Effector CD8-positive, alpha-beta T cell (primary cell): ENCODE results near the gene NDUFAF7.
"Not testable (repeated sequence)": the region's sequence is repeated elsewhere in the genome, so short reads cannot be mapped to it uniquely, and the experiment has no call there.

Experiments
- DNase-seq: peaks from one replicate; lab custom pipeline; 2025; lab: John Stamatoyannopoulos, UW

The NDUFAF7 gene

GRCh38 chr2:37215250-37215649, 16.2 kb upstream of the NDUFAF7 start:
- DNase-seq = no peak

DNA sequence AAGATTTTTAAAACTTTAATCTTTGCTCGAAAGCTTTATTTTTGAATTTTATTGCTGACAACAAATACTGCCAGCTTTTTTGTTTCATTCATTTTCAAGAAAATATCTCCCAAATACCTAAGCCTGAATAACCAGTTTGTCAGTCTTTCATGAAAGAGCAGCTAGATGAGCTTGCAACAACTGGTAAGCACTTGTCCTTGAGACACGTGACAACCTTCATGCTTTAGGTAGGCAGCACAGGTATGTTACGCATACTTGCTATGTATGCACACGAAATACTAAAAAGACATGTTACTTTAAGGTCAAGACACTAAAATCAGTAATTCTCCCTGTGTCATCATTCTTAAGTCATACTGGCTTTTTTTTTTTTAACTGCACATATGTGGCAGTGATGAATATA, 12.4 kb upstream of the NDUFAF7 start:
- no peak for DNase-seq

GRCh38 chr2:37223131-37223530, 8.3 kb upstream of the NDUFAF7 start:
- DNase-seq = no peak

- no peak for DNase-seq
Measured at GRCh38 chr2:37224063-37224462, 7.4 kb upstream of the NDUFAF7 start.

- not testable (repeated sequence) for DNase-seq
Measured at GRCh38 chr2:37225129-37225528, 6.3 kb upstream of the NDUFAF7 start.

DNA sequence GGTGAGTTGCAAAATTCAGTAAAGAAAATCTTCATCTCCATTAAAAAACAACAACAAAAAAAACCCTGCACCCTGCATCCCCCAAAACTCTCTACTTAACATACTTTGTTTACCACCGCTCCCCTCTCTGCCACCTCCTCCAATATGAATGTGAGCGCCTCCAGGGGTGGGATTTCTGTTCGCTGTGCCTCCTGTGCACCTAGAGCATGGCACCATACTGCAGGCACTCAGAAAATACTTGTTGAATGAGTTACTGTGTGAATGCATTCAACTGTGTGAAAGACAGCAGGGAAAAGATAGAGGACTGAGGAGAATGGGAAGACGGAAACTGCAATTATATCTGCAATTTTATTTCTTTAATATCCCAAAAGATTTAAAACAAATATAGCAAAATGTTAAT, 4.6 kb upstream of the NDUFAF7 start:
- DNase-seq = no peak

DNA sequence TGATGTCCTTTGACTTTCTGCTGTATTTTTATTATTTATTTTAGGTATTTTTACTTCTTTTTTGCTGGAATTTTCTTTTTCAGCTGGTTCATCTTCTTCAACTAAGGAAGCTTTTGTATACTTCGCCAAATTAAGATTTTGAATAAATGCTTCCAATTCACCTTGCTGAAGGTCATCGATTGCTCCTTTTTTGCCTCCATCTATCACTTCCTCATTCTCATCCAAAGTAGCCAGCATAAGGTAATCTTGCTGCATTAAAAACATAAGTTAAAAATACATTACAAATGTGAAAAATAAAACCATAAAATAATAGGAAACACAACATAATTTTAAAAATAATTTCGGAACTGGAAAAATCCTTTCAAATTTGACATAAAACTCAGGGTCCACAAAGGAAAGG, 2.7 kb upstream of the NDUFAF7 start:
- no peak for DNase-seq

GRCh38 chr2:37230581-37230980, 877 bp upstream of the NDUFAF7 start:
- no peak for DNase-seq

DNA sequence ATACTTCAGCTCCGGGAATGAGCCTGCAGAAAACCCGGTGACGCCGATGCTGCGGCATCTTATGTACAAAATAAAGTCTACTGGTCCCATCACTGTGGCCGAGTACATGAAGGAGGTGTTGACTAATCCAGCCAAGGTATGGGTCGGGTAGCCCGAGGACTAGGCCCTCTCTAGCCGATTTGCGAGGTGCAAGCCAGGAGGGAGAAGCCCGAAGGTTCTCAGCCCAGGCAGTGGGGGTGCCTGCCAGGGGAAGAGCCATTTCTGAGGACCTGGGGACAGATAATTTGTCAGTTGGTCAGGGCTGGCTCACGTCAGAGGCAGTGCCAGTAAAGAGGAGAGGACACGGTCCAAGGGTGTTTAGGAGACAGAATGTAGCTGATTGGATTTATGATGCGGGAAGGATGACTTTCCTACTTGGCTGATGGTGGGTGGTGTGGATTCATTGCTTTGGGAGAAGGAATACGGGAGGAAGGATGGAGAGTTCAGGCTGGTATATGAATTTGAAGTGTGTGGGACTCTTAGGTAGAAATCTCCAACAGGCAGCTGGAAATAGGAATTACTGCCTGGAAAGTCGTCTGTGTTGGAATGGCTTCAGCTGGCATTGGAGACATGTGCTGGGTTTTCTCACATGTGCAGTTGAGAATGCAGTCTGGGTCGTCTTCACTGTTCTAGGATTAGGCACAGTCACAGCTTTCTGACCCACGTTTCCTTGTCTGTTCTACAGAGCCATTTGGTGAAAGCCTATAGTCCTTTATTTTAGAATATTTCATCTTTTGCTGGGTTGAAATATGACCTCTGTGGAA, 874 bp downstream of the NDUFAF7 start:
- DNase-seq = no peak

- DNase-seq = no peak
Measured at GRCh38 chr2:37243435-37243834, 12.0 kb downstream of the NDUFAF7 start.

DNA sequence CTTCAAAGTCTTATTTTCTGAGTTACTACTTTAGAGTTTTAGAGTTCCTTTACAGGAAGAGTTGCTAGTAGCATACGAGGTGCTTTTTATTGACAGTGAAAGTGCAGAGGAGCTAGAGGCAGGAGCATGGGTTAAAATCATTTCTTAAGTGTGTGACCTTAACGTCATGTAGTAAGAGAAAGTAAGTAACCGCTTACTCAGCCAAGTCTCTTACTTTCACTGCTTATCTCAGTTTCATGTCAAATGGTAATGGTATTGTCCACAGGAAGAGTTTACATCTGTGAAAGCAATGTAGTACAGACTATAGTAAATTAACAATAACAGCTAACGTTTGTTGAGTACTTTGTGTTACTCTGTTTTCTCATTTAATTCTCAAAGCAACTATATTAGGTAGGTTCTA, 12.6 kb downstream of the NDUFAF7 start:
- DNase-seq = no peak

DNA sequence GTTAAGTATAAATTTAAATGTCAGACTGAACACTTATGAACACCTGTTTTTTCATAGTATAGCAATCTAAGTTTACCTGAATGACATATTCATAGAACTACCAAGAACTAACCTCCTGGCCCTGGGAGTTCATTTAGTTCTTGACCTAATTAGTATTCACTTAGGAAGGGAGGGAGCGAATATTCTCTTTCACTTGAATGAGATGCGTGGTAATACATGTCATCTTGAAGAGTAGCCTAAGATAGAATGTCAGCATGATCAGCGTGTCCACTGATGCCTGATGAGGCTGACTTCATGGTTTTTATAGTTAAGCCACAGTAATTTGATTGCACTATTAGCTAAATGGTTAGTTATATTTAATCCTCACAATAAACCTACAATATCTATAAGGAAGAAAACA, 13.3 kb downstream of the NDUFAF7 start:
- DNase-seq = no peak

DNA sequence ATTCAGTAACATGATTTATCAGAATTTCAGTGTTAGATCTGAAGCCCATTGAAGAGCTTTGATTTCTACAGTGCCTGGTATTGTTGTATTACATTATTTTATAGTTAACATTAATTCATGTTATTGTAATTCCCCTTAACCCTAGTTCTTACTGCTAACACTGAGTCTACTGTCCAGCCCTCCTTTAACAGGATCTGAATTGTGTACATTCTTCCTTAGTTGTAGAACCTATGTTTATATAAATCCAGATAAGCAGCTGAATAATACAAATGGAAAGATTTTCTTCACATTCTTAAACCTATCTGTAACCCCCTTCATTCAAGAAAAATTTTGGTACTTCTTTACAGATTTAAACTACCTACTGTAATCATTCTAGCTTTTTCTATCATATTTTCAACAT, 14.7 kb downstream of the NDUFAF7 start:
- DNase-seq = no peak

- DNase-seq = no peak
Measured at GRCh38 chr2:37250869-37251740, 19.6 kb downstream of the NDUFAF7 start.

DNA sequence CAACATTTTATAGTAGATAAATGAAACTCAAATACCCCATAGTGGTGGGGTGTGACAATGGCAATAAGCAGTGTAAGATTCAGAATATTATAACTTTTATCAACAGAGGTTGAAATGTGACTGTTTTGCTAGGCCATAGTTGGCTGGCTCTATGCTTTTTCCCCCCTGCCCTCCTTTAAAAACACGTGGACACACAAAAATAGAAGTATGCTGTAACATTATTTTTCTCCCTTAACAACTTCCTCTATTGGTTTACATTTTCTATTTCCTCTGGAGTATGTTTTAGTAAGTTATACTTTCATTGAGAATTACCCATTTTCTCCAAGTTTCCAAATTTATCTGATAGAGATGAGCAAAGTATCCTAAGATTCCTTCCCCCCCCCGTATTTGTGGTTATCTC, 31.1 kb downstream of the NDUFAF7 start:
- DNase-seq = no peak

- no peak for DNase-seq
Measured at GRCh38 chr2:37263839-37264238, 32.4 kb downstream of the NDUFAF7 start.

DNA sequence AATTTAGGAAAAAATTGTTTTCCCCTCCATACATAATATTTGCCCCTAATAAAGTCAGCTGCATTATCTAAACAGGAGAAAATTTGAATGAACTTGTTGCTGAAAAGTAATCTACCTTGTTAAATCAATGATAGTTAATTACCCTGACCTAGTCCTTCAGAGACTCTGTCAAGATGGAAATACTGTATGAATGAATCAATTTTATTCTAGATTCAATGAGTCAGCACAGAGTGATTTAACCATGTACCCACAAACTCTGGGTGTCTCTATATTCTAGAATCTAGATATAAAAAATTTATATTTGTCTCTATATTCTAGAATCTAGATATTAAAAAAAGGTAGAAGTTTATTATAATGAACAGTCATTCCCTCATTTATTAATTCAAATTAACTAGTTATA, 36.2 kb downstream of the NDUFAF7 start:
- no peak for DNase-seq

- DNase-seq = no peak
Measured at GRCh38 chr2:37268111-37268510, 36.7 kb downstream of the NDUFAF7 start.

- DNase-seq = no peak
Measured at GRCh38 chr2:37271376-37272067, 40.1 kb downstream of the NDUFAF7 start.

DNA sequence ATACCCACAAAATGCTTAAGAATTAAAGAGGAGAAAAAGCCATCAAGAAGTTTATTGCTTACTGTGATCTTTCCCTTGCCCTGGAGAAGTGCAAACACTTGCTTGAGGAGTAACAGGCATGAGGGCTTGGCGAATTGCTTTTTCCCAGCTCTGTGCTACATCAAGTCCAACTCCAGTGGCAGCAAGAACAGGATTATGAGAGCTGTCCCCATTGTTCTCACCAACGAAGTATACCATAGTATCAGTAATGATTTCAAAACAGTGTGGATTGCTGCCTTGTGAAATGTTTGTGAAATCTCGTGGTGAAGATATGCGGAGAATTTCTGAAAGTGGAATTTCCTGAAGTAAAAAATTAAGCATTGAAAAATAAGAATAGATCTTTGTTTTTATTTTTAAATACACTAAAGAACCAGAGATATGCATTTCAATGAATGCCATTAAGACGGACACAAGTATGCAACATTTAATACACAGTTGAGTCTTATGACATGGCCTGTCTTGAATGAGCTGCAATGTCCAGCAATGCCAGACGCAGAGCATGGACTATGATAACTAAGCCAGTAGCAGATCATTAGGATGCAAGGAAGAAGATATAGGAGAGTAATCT, 43.0 kb downstream of the NDUFAF7 start:
- DNase-seq = no peak

- no peak for DNase-seq
Measured at GRCh38 chr2:37276291-37276690, 44.8 kb downstream of the NDUFAF7 start.

- DNase-seq = no peak
Measured at GRCh38 chr2:37281916-37282315, 50.5 kb downstream of the NDUFAF7 start.
